Heart left ventricle (tissue), 16 donors: Measurements from ENCODE around the gene RAPGEF3. TPM values are rescaled to one million over a fixed set of nuclear protein-coding genes. Genes with fewer than 3 reads are reported as not detected.
A peak's percentile ranks its signal among the peaks of the same experiment; 100 is the strongest.

Source experiments
- ATAC-seq, 4 donors: fragments of 200-7000 bp; cut with Tn5 transposase; one replicate each; pipeline ENCODE4 v1.9.1; 2020 to 2022; ENCODE audit warnings: moderate library complexity in 4 of 4, mild to moderate bottlenecking in 3 of 4, moderate number of reproducible peaks in 1 of 4
- DNase-seq, 5 donors: peaks; one replicate each; pipeline ENCODE4 v3.0.0-alpha.2; 2020
- H3K27ac ChIP-seq, 12 donors: fragments of 200-600 bp; sonication (generic) in 4 of 12; one replicate each; pipeline versions ENCODE4 v1.5.0 to v1.8.0; 2016 to 2022; ENCODE audit warnings: mild to moderate bottlenecking in 2 of 12
- H3K27me3 ChIP-seq, 9 donors: fragments of 200-600 bp; sonication (generic) in 2 of 9; one replicate each; pipeline versions ENCODE4 v1.5.1 to v1.8.0; 2016 to 2022; ENCODE audit warnings: mild to moderate bottlenecking in 3 of 9
- H3K36me3 ChIP-seq, 9 donors: fragments of 200-600 bp; sonication (generic) in 2 of 9; one replicate each; pipeline versions ENCODE4 v1.5.0 to v1.8.0; 2018 to 2022; ENCODE audit warnings: mild to moderate bottlenecking in 2 of 9
- H3K4me1 ChIP-seq, 12 donors: fragments of 200-600 bp; sonication (generic) in 4 of 12; one replicate each; pipeline versions ENCODE4 v1.5.0 to v1.8.0; 2016 to 2022; ENCODE audit warnings: mild to moderate bottlenecking in 3 of 12
- H3K4me3 ChIP-seq, 12 donors: fragments of 200-600 bp; sonication (generic) in 4 of 12; one replicate each; pipeline versions ENCODE4 v1.5.0 to v1.8.0; 2017 to 2022; ENCODE audit warnings: mild to moderate bottlenecking in 9 of 12, moderate library complexity in 4 of 12
- H3K9me3 ChIP-seq, 12 donors: fragments of 200-600 bp; sonication (generic) in 4 of 12; one replicate each; pipeline versions ENCODE4 v1.5.0 to v1.8.0; 2016 to 2022; ENCODE audit warnings: mild to moderate bottlenecking in 1 of 12
- POLR2A ChIP-seq, 2 donors: fragments of 450-650 bp; IDR thresholded peaks; one replicate each; pipeline ENCODE4 v1.6.1; 2017; ENCODE audit warnings: antibody characterized with exemption in 2 of 2, mild to moderate bottlenecking in 2 of 2, moderate library complexity in 2 of 2
- WGBS, 4 donors: extraction: QIAGEN DNeasy Blood & Tissue Kit in 2 of 4; methylation state at CpG; one replicate each; pipeline versions ENCODE4 v1.1.5 to v1.1.7; 2013 to 2018; 5-methylcytosine and 5-hydroxymethylcytosine counted together
- intact Hi-C, 10 donors: fragments of 100-400 bp; cut with DNase I; formaldehyde crosslinking; loops; one replicate each; pipeline versions ENCODE4 v1.11.1 to v1.14.2; 2022
- polyA plus RNA-seq, 2 donors: library from polyadenylated mRNA; stranded (reverse); fragments of 200-250 nt; gene quantifications; one replicate each; pipeline ENCODE4 v1.2.3, GENCODE V29; 2013
- total RNA-seq, 9 donors: library from RNA; depleted of rRNA in 2 of 9; stranded (reverse); fragments of >200 nt in 2 of 9; fragmentation: NEBNext Ultra II Directional in 3 of 9; extraction: Animal tissue kit (Norgen Biotek cat#: 25700) in 3 of 9; gene quantifications; one replicate each; pipeline versions ENCODE4 v1.1.0 to v1.2.4, GENCODE V29; 2016 to 2023
- TF ChIP-seq, protein P1 (sequence below), 12 donors: fragments of 200-600 bp; sonication (generic) in 4 of 12; IDR thresholded peaks; one replicate each; pipeline versions ENCODE4 v1.5.0 to v1.8.0; 2018 to 2022; ENCODE audit warnings: antibody characterized with exemption in 12 of 12, mild to moderate bottlenecking in 5 of 12
- donor health status: ischemic (EF 13 %, LVEDD 7.1; RV severe dilation, severe dysfunction).
- donor health status: healthy with polysubstance abuse.
- donor health status: DM: no; HTN: yes; CAD: no.
- donor health status: DM: no; HTN: no; CAD: no.
- donor health status: ischemic (EF 25% LVEDD 6.9; RV normal size, moderate dysfunction).
- donor health status: ischemic (EF 25% LVEDD 5.7; RV mildly dilated, moderate dysfunction).
- donor health status: healthy.
- donor health status: DM: yes; HTN: yes; CAD: no.
- donor health status: ischemic (EF 35%, LVEDD 5.7; RV mildly dilated, moderate dysfunction).
- donor health status: nonischemic (EF 11% LVEDD 7.7; RV severe dilation, severe dysfunction).
- donor health status: DM: yes; HTN: yes; CAD: no.
- donor health status: PGD.
- donor health status: ischemic (EF 29% LVEDD 5.4; RV normal size, mild dysfunction).
- donor health status: nonischemic (EF 23%, LVEDD 6.1; RV moderate dilation, normal function).

Gene RAPGEF3
- total and polyA plus RNA-seq, 11 donors, result 14.5 to 62.1 (median 23.9) TPM

DNA sequence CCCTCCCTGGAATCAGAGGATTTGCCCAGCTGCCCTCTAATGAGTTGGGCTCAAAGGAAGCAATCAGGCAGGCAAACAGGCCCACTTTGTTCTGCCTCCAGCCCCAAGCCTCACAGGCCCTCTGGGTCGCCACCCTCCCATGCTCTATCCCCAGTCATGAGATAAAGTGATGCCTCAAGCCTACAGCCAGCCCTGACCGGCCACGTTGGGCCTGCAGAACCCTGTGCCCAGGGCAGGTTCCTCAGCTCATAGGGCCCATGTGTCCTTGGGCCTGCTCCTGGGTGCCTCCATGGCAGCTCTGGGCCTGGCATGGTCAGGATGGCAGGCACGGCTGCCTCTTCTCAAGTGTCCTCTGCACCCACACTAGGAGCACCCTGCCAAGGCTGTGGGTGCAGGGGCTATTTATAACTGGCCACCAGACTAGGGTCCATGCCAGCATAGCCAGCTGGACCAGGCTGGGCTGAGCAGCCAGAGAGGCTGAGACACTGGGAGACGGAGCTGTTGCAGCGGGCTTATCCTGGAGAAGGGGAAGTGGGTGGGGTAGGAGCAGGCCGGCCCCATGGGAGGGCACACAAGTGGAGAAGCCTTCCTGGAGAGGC is 40.8 kb upstream of the RAPGEF3 start:
- intact Hi-C loops, result loop anchor here in 5 of 10 donors (1.0 to 5.0 kb wide), 4 partner anchors 21 to 39 kb away; no protein-coding TSS in a partner anchor
- ATAC-seq (peak; percentile 78 to 85 (median 79)), DNase-seq (peak; percentile 72 to 90 (median 80))
- H3K4me1 ChIP-seq, result peaks cover 37 to 67% (median 62%) of the 10 kb centered on the region in 12 donors
- no peaks in the 10 kb centered on the region for H3K27me3 ChIP-seq
- no peak overlapping the region for H3K4me3 ChIP-seq
- H3K36me3 ChIP-seq, result peaks cover 2 to 71% (median 48%) of the 10 kb centered on the region in 9 donors
- peak overlapping the region; percentile 40 to 99 (median 71) for H3K27ac ChIP-seq
- H3K9me3 ChIP-seq, result no peaks in the 10 kb centered on the region
- WGBS, 4 donors, result 18 to 27% (median 20%) methylated on average over 6 to 7 of the region's 7 CpGs
- TF ChIP-seq POLR2A (IDR thresholded peaks at IDR 0.05), result no peak
- TF ChIP-seq, protein P1, sequence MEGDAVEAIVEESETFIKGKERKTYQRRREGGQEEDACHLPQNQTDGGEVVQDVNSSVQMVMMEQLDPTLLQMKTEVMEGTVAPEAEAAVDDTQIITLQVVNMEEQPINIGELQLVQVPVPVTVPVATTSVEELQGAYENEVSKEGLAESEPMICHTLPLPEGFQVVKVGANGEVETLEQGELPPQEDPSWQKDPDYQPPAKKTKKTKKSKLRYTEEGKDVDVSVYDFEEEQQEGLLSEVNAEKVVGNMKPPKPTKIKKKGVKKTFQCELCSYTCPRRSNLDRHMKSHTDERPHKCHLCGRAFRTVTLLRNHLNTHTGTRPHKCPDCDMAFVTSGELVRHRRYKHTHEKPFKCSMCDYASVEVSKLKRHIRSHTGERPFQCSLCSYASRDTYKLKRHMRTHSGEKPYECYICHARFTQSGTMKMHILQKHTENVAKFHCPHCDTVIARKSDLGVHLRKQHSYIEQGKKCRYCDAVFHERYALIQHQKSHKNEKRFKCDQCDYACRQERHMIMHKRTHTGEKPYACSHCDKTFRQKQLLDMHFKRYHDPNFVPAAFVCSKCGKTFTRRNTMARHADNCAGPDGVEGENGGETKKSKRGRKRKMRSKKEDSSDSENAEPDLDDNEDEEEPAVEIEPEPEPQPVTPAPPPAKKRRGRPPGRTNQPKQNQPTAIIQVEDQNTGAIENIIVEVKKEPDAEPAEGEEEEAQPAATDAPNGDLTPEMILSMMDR (IDR thresholded peaks at IDR 0.05), result no peak

DNA sequence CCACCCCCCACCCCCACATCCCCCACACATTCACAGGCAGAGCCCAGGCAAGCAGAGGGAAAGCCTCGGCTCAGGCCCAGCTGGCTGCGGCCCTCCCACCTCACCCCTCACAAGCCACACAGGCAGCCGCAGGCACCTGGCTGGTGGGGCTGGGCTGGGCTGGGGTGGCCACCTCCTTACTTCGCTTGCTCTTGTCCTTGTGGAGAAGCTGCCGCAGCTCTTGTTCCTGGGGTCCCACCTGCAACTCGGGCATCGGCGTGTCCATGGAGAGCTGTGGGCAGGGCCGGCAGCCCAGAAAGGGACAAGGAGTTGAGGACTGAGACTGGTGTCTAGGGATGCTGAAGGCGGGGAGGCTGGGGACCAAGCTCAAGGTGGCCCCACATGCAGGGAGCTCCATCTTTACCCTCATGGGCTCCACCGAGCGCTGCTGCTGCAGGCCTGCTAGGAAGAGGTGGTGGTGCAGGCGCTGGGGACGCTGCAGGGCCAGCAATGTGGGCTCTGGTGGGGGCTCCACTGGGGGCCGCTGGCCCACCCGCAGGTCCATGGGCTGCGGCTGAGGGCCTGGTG is 39.8 kb upstream of the RAPGEF3 start:
- Histone ChIP-seq H3K4me1 (peaks cover 31 to 57% (median 52%) of the 10 kb centered on the region in 12 donors), H3K27me3 (no peaks in the 10 kb centered on the region), H3K27ac (peak overlapping the region in 10 of 12 donors; percentile 44 to 99 (median 73)), H3K9me3 (no peaks in the 10 kb centered on the region), H3K36me3 (peaks cover 2 to 71% (median 53%) of the 10 kb centered on the region in 9 donors), H3K4me3 (no peak overlapping the region)
- whole genome bisulfite sequencing, 4 donors, result 82 to 92% (median 87%) methylated on average over 9 to 17 of the region's 17 CpGs
- DNase-seq (no peak), ATAC-seq (no peak)
- TF ChIP-seq POLR2A (IDR thresholded peaks at IDR 0.05), result no peak
- TF ChIP-seq, protein P1 (IDR thresholded peaks at IDR 0.05), result no peak
- intact Hi-C loops, result loop anchor here in 5 of 10 donors (2.0 to 5.0 kb wide), 3 partner anchors 38 to 40 kb away; no protein-coding TSS in a partner anchor

DNA sequence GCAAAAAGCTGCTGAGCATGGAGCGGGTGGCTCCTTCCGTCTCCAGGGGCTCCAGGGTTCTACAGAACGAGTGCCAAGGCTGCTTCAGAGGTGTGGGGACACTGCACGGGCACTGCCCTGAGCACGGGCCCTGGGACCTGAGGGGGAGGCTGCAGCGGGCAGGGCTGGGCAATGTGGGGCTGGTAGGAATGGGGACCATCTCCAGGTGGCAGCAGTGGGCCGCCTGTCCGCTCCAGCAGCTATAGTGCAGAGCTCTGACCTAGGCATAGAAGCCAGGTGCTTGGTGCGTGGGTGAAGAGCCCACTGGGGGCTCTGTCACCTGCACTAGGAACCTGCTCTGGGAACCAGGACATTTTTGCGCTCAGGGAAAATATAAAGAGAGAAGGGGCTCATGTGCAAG is 38.8 kb upstream of the RAPGEF3 start:
- H3K27ac ChIP-seq, result peak overlapping the region in 1 of 12 donors; percentile 7
- H3K4me1 ChIP-seq, result peaks cover 22 to 47% (median 42%) of the 10 kb centered on the region in 12 donors
- no peaks in the 10 kb centered on the region for H3K27me3 ChIP-seq
- no peaks in the 10 kb centered on the region for H3K9me3 ChIP-seq
- H3K36me3 ChIP-seq, result peaks cover 2 to 76% (median 63%) of the 10 kb centered on the region in 9 donors
- intact Hi-C loops, result loop anchor here in 2 of 10 donors (2.0 to 5.0 kb wide), 2 partner anchors 40 to 41 kb away; no protein-coding TSS in a partner anchor
- 64 to 76% (median 72%) methylated on average over 4 to 10 of the region's 10 CpGs for WGBS, 4 donors
- H3K4me3 ChIP-seq, result no peak overlapping the region
- ATAC-seq (peak in 2 of 4 donors; percentile 12 to 46), DNase-seq (no peak)
- no peak for TF ChIP-seq POLR2A (IDR thresholded peaks at IDR 0.05)
- TF ChIP-seq, protein P1 (IDR thresholded peaks at IDR 0.05), result peak in 11 of 12 donors; percentile 17 to 56 (median 38)

DNA sequence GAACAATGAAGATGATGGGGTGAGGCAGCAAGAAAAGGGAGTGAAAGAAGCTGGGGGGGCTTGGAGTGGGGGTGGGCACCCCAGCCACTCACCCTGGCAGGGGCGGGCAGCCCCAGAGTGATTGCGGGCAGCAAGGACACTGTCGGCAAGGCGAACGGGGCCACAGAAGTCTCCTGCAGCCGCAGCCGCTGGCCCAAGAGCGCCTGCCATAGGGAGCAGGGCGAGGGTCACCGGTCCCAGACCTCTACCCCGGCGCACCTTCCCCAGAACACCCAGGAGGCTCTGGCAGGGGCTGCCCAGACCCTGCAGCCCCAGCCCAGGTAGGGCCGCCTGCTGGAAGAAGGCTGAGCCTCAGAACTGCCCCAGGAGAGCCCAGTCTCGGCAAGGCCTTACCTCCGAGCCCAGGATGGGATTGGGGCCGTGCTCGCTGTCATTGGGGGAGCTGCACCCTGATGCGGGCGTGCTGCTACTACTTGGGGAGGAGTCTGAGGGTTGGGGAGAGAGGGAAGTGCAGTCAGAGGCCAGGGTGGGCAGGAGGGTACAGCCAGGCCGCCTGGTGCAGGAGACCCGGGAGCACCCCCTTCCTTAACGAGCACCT is 37.2 kb upstream of the RAPGEF3 start:
- Histone ChIP-seq H3K9me3 (no peaks in the 10 kb centered on the region), H3K4me3 (no peak overlapping the region), H3K27ac (no peak overlapping the region), H3K4me1 (peaks cover 14 to 31% (median 27%) of the 10 kb centered on the region in 12 donors), H3K36me3 (peaks cover 2 to 91% (median 78%) of the 10 kb centered on the region in 9 donors), H3K27me3 (no peaks in the 10 kb centered on the region)
- no peak for DNase-seq
- no peak for TF ChIP-seq POLR2A (IDR thresholded peaks at IDR 0.05)
- TF ChIP-seq, protein P1 (IDR thresholded peaks at IDR 0.05), result no peak
- intact Hi-C loops, result loop anchor here in 2 of 10 donors (2.0 to 5.0 kb wide), 2 partner anchors 41 to 43 kb away; no protein-coding TSS in a partner anchor
- 89 to 95% (median 90%) methylated on average over 17 to 22 of the region's 22 CpGs for WGBS, 4 donors
- ATAC-seq, result no peak
